ENCODE data around the gene PYROXD2. TPM values are rescaled to one million over a fixed set of nuclear protein-coding genes. Genes with fewer than 3 reads are reported as not detected.

PYROXD2 gene
- total RNA-seq, 1 experiment from 2014 or later, result 2.3 TPM

GRCh38 chr10:98378722-98379121 is 36.3 kb downstream of the PYROXD2 start:
- ChIA-PET CTCF (no interaction called here), POLR2A (no interaction called here)
- Histone ChIP-seq H3K36me3 (ENCODE audit: control insufficient read depth, insufficient read depth, low read length) (no peaks in the 10 kb centered on the region), H3K27me3 (ENCODE audit: control insufficient read depth, insufficient read depth, low read length) (peaks cover 3% of the 10 kb centered on the region), H3K9me3 (ENCODE audit: control insufficient read depth, insufficient read depth, low read depth, low read length) (no peaks in the 10 kb centered on the region), H3K4me3 (ENCODE audit: low read depth in 2 of 2, low read length in 2 of 2) (no peak overlapping the region), H3K27ac (ENCODE audit: low read length) (no peak overlapping the region), H3K4me1 (ENCODE audit: control insufficient read depth, insufficient read depth, low read length) (no peaks in the 10 kb centered on the region)
- BruUV-seq (replicated peaks), result no TSS peak
- intact Hi-C loops (cut with micrococcal nuclease; ENCODE audit: unreplicated experiment), result no loop called here
- ATAC-seq (no peak), DNase-seq (ENCODE audit: low read depth, low spot score) (no peak)
- TF ChIP-seq REST (IDR thresholded peaks at IDR 0.05; ENCODE audit: insufficient read depth in 1 of 2, low read depth in 2 of 2, low read length in 1 of 2) (no peak), CTCF (IDR thresholded peaks at IDR 0.05) (no peak), TCF7L2 (IDR thresholded peaks at IDR 0.05; ENCODE audit: low read depth, low read length) (no peak), POLR2AphosphoS5 (IDR thresholded peaks at IDR 0.05; ENCODE audit: low read depth, low read length) (no peak), SIN3A (IDR thresholded peaks at IDR 0.05; ENCODE audit: borderline replicate concordance, insufficient read depth, low read depth, low read length) (no peak)
- in situ Hi-C loops (cut with HindIII; ENCODE audit: low pct_unique_long_range_greater_than_20kb, low sequenced_read_pairs), result no loop called here

- no peaks in the 10 kb centered on the region for H3K9me3 ChIP-seq (ENCODE audit: control insufficient read depth, insufficient read depth, low read depth, low read length)
- intact Hi-C loops (cut with micrococcal nuclease; ENCODE audit: unreplicated experiment) (no loop called here), in situ Hi-C loops (cut with HindIII; ENCODE audit: low pct_unique_long_range_greater_than_20kb, low sequenced_read_pairs) (no loop called here)
- no TSS peak for BruUV-seq (replicated peaks)
- ATAC-seq (no peak), DNase-seq (ENCODE audit: low read depth, low spot score) (no peak)
- H3K36me3 ChIP-seq (ENCODE audit: control insufficient read depth, insufficient read depth, low read length), result no peaks in the 10 kb centered on the region
- ChIA-PET POLR2A (no interaction called here), CTCF (no interaction called here)
- H3K4me1 ChIP-seq (ENCODE audit: control insufficient read depth, insufficient read depth, low read length), result no peaks in the 10 kb centered on the region
- peaks cover 3% of the 10 kb centered on the region for H3K27me3 ChIP-seq (ENCODE audit: control insufficient read depth, insufficient read depth, low read length)
- H3K27ac ChIP-seq (ENCODE audit: low read length), result no peak overlapping the region
- H3K4me3 ChIP-seq (ENCODE audit: low read depth in 2 of 2, low read length in 2 of 2), result no peak overlapping the region
- no peak for TF ChIP-seq CTCF (IDR thresholded peaks at IDR 0.05)
- no peak for TF ChIP-seq SIN3A (IDR thresholded peaks at IDR 0.05; ENCODE audit: borderline replicate concordance, insufficient read depth, low read depth, low read length)
- no peak for TF ChIP-seq TCF7L2 (IDR thresholded peaks at IDR 0.05; ENCODE audit: low read depth, low read length)
- no peak for TF ChIP-seq POLR2AphosphoS5 (IDR thresholded peaks at IDR 0.05; ENCODE audit: low read depth, low read length)
- no peak for TF ChIP-seq REST (IDR thresholded peaks at IDR 0.05; ENCODE audit: insufficient read depth in 1 of 2, low read depth in 2 of 2, low read length in 1 of 2)
Observed at GRCh38 chr10:98377536-98377935, 37.4 kb downstream of the PYROXD2 start.
